Hepatocyte (in vitro differentiated cells): ENCODE measurements around the gene SPATA12.

Experiments
- EZH2 ChIP-seq: fragments of 200-600 bp; sonication (generic); IDR thresholded peaks from 2 replicates; pipeline ENCODE4 v1.6.1; 2016; ENCODE audit warnings: antibody characterized with exemption, mild to moderate bottlenecking, borderline replicate concordance
- EZH2phosphoT487 ChIP-seq: fragments of 200-600 bp; sonication (generic); IDR thresholded peaks from one replicate; pipeline ENCODE4 v1.6.1; 2018; ENCODE audit warnings: antibody characterized with exemption, mild to moderate bottlenecking, low read depth, moderate library complexity; ENCODE audit not compliant: unreplicated experiment, severe bottlenecking
- TF ChIP-seq, protein P1 (sequence below): fragments of 200-600 bp; sonication (generic); IDR thresholded peaks from 2 replicates; pipeline ENCODE4 v1.5.1; 2016; ENCODE audit warnings: antibody characterized with exemption, mild to moderate bottlenecking; ENCODE audit not compliant: poor library complexity

DNA sequence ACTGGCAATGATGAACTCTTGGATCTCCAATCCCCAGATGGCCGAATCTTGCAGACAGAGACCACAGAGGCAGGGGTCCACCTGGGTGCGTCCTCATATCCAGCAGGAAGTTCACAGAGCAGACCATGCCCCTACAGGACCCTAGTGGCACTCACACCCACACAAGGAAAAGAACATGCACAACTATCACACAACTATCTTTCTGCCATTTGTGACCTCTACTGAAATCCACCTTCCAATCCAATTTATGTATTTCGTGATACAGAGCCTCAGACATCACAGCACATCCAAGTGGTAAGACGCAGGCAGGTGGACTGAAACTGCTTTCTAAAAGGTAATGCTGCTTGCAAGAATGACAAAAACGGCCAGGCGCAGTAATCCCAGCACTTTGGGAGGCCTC, 44.6 kb upstream of the SPATA12 start:
- TF ChIP-seq, protein P1, sequence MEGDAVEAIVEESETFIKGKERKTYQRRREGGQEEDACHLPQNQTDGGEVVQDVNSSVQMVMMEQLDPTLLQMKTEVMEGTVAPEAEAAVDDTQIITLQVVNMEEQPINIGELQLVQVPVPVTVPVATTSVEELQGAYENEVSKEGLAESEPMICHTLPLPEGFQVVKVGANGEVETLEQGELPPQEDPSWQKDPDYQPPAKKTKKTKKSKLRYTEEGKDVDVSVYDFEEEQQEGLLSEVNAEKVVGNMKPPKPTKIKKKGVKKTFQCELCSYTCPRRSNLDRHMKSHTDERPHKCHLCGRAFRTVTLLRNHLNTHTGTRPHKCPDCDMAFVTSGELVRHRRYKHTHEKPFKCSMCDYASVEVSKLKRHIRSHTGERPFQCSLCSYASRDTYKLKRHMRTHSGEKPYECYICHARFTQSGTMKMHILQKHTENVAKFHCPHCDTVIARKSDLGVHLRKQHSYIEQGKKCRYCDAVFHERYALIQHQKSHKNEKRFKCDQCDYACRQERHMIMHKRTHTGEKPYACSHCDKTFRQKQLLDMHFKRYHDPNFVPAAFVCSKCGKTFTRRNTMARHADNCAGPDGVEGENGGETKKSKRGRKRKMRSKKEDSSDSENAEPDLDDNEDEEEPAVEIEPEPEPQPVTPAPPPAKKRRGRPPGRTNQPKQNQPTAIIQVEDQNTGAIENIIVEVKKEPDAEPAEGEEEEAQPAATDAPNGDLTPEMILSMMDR = no peak
- TF ChIP-seq EZH2phosphoT487 (no peak), EZH2 (no peak)
